DND-41 (cell line): ENCODE measurements around the gene CEP112.

ENCODE experiments used
- EZH2 ChIP-seq: IDR thresholded peaks from 3 replicates; pipeline ENCODE4 v1.6.1; 2012; ENCODE audit warnings: borderline replicate concordance, low read depth, mild to moderate bottlenecking, moderate library complexity, low read length, inconsistent platforms; ENCODE audit not compliant: severe bottlenecking
- TF ChIP-seq, protein P1 (sequence below): IDR thresholded peaks from 2 replicates; pipeline ENCODE4 v1.5.1; 2012; ENCODE audit warnings: borderline replicate concordance, low read length, moderate library complexity, mild to moderate bottlenecking; ENCODE audit not compliant: poor library complexity, severe bottlenecking; ENCODE audit errors: extremely low read depth

DNA sequence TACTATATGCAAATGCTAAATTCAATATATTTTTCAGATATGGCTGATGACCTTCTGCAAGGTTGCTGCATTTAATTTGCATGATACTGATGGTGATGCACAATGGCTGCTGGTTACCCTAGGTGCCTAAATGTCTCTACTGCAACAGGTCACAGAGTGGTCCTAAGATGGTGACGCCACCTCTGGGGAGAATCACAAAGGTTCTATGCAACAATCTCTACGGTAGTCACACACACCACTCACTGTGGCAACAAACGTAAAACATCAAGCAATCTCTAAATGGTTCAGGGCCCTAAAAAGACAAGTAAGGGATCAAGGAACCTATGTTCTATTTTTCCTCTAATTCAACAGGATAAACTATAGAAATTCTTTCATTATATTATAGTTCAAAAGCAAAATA, 293.3 kb downstream of the CEP112 start:
- TF ChIP-seq, protein P1, sequence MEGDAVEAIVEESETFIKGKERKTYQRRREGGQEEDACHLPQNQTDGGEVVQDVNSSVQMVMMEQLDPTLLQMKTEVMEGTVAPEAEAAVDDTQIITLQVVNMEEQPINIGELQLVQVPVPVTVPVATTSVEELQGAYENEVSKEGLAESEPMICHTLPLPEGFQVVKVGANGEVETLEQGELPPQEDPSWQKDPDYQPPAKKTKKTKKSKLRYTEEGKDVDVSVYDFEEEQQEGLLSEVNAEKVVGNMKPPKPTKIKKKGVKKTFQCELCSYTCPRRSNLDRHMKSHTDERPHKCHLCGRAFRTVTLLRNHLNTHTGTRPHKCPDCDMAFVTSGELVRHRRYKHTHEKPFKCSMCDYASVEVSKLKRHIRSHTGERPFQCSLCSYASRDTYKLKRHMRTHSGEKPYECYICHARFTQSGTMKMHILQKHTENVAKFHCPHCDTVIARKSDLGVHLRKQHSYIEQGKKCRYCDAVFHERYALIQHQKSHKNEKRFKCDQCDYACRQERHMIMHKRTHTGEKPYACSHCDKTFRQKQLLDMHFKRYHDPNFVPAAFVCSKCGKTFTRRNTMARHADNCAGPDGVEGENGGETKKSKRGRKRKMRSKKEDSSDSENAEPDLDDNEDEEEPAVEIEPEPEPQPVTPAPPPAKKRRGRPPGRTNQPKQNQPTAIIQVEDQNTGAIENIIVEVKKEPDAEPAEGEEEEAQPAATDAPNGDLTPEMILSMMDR: no peak
- TF ChIP-seq EZH2: no peak
